Stimulated activated CD4-positive, alpha-beta T cell treated with anti-CD3 and anti-CD28 coated beads, Interleukin-1b, Interleukin-23, amount 100 ng/mL, for 4 hours (primary cell): Measurements from ENCODE around the gene PDHX.
A peak's percentile ranks its signal among the peaks of the same experiment; 100 is the strongest.

Experiments
- DNase-seq, 2 donors: peaks; one replicate each; pipeline ENCODE4 v3.0.0-alpha.2; 2020; ENCODE audit warnings: low read depth in 2 of 2

PDHX gene

GRCh38 chr11:34988294-34989255, 72.2 kb downstream of the PDHX start:
- no peak for DNase-seq

- DNase-seq: no peak
Observed at GRCh38 chr11:34990916-34991315, 74.5 kb downstream of the PDHX start.

GRCh38 chr11:34994854-34995253, 78.4 kb downstream of the PDHX start:
- no peak for DNase-seq

- no peak for DNase-seq
Observed at GRCh38 chr11:34996958-34997357, 80.5 kb downstream of the PDHX start.

GRCh38 chr11:34997952-34998528, 81.6 kb downstream of the PDHX start:
- DNase-seq: no peak

- DNase-seq: no peak
Observed at GRCh38 chr11:34999453-34999852, 83.0 kb downstream of the PDHX start.

GRCh38 chr11:35003186-35003585, 86.8 kb downstream of the PDHX start:
- no peak for DNase-seq

- DNase-seq: no peak
Observed at GRCh38 chr11:35003658-35004057, 87.2 kb downstream of the PDHX start.

DNA sequence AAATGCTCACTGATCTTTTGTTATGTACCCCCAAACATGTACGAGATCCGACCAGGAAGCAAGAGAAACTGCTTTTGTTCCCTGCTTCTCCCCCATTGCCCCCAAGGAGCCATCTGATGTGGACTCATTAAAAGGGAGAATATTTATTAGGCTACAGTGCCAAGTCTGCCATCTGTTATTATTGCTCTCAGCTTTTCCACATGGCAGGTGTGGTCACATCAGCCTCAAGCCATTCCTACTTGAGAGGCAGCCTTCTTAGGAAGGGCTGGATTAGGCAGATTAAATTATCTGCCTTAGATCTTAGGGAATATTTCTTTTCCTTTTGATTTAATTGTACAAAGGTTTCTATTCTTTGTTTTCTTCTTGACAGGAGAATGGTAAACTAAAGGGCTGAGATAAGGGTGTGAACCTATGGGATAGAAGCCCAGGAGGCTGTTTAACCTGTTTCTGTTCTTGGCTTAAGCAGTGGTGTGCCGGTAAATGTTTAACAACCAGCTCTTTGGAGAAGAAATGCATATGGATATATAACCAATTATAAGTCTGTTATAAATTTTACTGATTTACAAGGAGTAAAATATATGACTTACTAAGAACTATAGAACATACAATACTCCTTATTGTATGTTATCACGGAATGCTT, 88.8 kb downstream of the PDHX start:
- no peak for DNase-seq

- peak in 1 of 2 donors; percentile 25 for DNase-seq
Observed at GRCh38 chr11:35006389-35007128, 90.1 kb downstream of the PDHX start.

DNA sequence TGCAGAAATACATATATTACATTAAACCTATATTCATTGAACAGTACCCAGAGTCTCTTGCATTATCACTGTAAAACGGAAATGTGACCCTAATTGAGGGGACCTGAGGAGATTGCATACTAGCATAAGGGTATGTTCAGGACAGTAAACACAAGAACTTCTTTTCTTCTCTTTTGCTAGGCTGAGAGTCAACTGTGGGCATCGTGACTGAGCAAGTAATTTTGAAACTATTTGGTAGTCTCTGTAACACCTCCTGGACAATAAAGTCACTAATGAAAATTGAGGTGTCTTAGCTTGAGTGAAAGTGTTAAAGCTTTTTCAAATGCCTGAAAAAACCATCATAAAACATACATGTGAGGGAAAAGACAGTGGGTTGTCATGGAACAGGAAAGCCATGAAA, 90.9 kb downstream of the PDHX start:
- DNase-seq: no peak

GRCh38 chr11:35009191-35009943, 92.9 kb downstream of the PDHX start:
- DNase-seq: no peak

GRCh38 chr11:35009944-35010342, 93.5 kb downstream of the PDHX start:
- DNase-seq: no peak

DNA sequence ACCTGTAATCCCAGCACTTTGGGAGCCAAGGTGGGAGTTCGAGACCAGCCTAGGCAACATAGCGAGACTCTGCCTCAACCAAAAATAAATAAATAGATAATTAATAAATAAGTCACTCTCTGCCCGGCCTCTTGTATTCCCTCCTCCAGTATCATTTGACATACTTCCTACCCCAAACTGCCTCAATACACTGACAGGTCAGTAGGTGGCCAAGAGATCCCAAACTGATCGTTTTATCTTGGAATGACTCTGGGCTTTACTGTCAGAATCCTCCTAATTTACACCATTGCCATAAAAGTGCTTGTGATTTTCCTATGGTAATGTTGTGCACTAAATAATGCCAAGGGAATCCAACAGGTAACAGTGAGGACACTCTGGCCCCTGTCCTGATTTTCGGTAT, 94.2 kb downstream of the PDHX start:
- no peak for DNase-seq

DNA sequence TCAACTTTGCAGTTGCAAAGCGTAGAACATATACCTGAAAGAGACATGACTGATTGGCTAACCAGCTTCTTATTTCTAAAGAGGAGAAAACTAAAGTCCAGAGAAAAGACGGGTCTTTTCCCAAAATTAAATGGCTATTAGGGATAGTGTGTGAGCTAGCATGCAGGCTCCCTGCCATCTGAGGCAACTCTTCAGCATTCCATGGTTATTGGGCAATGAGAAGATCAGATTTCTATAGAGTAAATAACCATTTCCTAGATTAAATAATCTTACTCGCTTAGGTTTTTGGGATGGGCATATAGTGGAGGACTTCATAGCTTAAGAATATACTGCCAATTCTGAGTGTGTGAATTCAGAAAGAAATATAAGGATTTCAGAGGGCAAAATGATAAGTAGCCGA, 95.0 kb downstream of the PDHX start:
- DNase-seq: no peak

- DNase-seq: no peak
Observed at GRCh38 chr11:35011944-35012343, 95.5 kb downstream of the PDHX start.

- no peak for DNase-seq
Observed at GRCh38 chr11:35012467-35013191, 96.2 kb downstream of the PDHX start.

DNA sequence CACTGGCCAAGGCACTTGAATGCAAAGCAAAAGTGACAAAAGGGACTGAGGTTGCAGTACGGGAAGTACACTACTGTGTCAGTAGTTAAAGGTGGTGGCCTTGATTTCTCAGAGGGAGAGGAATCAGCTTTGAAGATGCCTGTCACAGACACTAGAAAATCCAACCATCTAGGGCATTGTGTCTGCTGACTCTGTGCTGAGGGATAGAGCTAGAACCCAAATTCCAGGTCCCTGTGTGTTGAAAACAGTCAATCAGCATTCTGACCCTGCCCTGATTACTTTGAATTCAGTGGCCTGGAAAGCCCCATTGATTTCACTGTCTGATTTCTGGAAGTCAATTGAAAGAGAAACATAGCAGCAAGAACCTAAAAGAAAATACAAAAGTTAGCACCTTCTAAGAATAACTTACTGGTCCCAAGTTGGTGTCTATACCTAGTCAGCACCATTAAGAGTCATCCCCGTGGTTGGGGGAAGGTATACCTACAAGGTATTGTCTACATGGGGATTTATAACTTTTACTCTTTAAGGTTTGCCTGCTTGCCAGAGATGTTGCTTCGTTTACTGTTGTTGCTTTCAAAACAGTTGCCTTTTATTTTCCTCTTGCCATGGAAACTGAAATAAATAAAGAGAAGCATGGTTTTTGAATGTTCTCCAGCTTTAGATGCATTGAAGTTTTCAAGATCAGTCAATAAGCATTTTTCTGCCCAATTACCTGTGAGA, 97.3 kb downstream of the PDHX start:
- DNase-seq: no peak

- DNase-seq: no peak
Observed at GRCh38 chr11:35014346-35014745, 97.9 kb downstream of the PDHX start.
